NCI-H1436 (cell line): Measurements from ENCODE around the gene KCNIP4.

ENCODE experiments used
- DNase-seq: peaks from one replicate; lab custom pipeline; 2025; lab: John Stamatoyannopoulos, UW

Gene KCNIP4

GRCh38 chr4:21685911-21686310, 262.7 kb downstream of the KCNIP4 start:
- no peak for DNase-seq

DNA sequence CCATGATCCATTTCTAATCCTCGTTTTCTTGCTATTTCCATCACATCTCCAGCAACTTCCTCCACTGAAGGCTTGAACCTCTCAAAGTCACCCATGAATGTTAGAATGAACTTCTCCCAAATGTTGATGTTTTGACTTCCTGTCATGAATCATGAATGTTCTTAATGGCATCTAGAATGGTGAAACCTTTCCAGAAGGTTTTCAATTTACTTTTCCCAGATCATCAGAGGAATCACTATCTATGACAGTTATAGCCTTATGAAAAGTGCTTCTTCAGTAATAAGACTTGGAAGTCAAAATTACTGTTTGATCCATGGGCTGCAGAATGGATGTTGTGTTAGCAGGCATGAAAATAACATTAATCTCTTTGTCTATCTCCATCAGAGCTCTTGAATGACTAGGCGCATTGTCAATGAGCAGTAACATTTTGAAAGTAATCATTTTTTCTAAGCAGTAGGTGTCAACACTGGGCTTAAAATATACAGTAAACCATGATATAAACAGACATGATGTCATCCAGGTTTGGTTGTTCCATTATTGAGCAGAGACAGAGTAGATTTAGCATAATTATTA, 268.2 kb downstream of the KCNIP4 start:
- DNase-seq = no peak

- DNase-seq = no peak
These were observed 269.9 kb downstream of the KCNIP4 start for GRCh38 chr4:21678711-21679110.

DNA sequence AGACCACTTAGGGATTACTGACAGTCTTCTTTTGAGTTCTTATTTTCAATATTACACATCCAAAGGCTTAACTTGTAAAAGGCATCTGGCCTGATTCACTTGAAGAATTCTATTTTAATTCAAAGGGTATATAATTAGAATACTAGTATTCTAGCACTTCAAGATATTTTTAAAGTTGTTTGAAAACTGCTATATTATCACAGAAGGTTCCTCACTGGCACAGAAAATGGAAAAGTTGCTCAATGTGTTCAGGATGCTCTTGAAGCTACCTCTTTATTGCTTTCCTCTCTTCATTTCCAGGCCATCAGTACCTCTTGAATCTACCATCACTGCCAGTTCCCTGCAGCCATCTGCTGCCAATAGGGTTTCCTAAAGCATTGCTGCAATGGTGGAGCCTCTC, 271.4 kb downstream of the KCNIP4 start:
- no peak for DNase-seq

GRCh38 chr4:21664355-21664754, 284.2 kb downstream of the KCNIP4 start:
- DNase-seq = no peak

DNA sequence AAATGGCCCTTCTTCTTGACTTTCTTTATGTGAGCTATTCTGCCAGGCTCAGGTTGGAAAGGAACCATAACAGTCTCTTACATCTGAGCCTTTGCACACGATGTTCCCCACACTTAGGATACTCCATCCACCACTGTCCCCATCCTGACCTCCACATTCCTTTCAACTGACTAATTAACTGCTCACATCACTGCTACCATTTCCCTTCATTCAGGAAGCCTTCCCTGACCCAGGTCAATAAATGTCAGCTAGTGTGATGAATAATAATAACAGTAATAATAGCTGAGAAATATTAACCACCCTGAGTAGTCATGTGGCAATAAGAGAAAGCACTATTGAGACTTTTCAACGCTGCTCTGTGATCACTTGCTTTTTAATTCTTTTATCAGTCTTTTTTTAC, 291.7 kb downstream of the KCNIP4 start:
- no peak for DNase-seq

- no peak for DNase-seq
These were observed 293.5 kb downstream of the KCNIP4 start for GRCh38 chr4:21655031-21655430.

DNA sequence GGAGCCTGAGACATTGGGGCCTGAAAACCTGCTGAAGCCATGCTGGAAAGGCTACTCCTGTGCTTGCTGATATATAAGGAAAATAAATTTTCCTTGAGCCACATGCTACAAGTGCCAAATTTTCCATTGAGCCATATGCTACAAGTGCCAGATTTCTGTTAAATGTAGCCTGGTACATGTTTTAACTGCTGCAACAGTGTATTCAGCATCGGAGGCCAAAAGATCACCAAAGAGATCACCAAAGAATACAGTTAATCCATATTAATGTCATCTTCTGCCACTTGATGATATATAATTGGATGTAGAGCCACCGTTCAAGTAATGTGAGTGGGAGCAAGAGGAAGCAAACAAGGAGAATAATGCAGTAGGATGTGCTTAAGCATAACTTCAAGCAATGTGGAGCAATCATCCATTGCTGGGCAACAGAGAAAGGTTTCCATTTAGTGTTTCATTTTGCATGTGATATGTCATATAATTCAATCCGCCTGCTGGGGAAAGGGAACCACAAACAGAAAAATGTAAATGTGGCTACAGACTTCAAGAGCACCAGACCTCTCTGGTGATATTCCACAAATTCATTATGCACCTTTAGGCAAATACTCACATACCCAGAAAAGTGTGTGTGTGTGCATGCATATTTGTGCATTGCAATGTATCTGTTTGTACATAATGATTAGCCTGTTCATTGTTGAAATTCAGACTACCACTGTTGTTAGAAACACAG, 295.9 kb downstream of the KCNIP4 start:
- DNase-seq = no peak

GRCh38 chr4:21649391-21650090, 299.0 kb downstream of the KCNIP4 start:
- no peak for DNase-seq

- no peak for DNase-seq
These were observed 302.8 kb downstream of the KCNIP4 start for GRCh38 chr4:21645776-21646175.

DNA sequence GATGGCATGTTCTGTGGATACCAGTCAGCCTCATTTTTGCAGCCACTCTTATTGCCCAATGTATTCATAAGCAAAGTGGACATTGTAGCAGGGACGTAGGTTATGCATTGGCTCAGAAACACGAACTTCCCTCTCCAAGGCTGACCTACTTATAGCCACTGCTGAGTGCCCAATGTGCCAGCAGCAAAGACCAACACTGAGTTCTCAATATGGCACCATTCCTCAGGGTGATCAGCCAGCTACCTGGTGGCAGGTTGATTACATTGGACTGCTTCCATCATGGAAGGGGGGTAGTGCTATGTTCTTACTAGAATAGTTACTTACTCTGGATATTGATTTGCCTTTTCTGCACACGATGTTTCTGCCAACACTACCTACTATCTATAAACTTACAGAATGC, 306.9 kb downstream of the KCNIP4 start:
- DNase-seq = no peak

DNA sequence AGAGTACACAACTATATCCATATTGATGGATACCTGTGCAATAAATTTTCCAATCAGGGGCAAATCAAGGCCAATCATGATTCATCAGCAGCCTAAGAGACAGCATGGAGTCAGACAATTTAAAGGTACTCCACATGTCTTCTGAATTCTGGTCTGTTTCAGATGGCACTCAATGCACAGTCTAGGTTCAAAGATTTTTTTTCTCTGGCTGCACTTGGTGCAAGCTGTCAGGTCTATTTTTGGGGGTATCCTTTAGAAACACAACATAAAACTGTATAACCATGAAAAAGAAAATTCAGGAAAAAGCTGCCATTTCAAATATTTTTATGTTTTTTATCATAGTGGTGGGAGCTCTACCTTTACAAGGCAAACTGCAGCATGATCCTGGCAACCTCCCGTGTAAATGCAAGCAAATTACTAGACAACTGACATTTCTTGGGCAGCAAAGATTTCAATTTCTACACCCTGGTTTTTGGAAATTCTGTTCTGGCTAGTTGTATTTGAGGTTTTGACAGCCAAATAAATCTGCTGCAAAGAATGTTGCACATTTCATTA, 310.3 kb downstream of the KCNIP4 start:
- no peak for DNase-seq

DNA sequence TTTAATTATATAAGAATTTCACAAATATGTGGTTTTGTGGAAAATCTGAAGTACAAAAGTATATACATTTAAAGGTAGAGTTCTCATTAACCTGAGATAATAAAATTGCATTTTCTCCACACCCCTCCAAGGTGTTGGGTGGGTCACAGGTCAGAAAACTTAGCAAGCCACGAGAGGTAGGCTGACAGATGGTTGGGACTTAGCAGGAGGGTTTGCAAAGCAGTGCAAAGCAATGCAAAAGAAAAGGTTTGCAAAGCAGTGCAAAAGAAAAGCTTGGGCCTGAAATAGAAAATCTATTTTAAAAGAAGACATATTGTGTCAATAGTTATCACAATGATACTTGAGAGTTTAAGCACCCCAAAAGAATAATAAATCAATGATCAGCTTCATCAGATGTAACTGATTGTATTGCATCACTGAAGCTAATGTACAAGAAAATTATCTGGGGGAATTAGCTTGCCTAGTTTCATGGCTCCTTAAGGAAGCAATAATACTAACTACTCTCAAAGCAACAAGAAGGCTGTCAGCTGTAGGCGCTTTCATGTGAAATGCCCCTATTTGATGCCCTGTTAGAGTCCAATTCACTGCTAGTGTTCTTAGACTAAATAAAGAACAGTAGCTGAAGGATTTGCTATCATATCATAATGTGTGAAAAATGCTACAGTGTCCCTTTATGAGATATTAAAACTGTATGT, 319.5 kb downstream of the KCNIP4 start:
- DNase-seq = no peak

GRCh38 chr4:21628116-21628670, 320.4 kb downstream of the KCNIP4 start:
- DNase-seq = no peak

- no peak for DNase-seq
These were observed 323.1 kb downstream of the KCNIP4 start for GRCh38 chr4:21625447-21625846.

DNA sequence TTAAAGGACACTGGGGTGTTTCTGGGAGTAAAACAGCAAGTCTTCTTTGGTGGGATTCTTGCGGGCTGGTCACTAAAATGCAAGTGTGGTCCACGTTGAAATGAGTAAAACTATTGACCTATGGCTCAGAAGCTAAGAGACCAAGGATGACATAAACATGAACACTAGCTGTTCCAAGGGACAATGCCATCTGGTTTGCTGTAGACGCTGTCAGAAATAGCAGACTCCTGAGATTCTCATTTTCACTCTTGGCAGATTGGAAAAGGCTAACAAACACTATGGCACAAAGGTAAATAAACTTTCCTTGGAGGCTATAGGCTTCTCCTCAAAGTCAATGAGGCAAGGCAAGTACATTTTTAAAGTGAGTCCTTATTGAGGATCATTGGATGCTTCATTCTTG, 343.6 kb downstream of the KCNIP4 start:
- DNase-seq = no peak

GRCh38 chr4:21596521-21596920, 352.1 kb downstream of the KCNIP4 start:
- DNase-seq = no peak

DNA sequence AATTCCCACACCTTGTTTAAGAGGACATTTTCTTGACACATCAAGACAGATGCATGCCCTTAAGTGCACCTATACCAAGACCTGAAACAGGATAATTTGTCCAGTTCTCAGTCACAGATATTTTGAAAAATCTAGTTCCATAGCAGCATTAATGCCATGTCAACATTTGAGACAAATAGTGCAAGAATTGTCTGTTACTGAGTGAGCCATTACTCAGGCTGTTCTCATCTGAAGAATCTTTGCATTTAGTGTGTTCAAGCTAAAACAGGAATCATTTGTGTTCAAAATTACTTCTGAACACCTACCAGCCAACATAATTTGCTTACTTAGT, 354.9 kb downstream of the KCNIP4 start:
- no peak for DNase-seq

GRCh38 chr4:21592970-21593670, 355.5 kb downstream of the KCNIP4 start:
- no peak for DNase-seq

DNA sequence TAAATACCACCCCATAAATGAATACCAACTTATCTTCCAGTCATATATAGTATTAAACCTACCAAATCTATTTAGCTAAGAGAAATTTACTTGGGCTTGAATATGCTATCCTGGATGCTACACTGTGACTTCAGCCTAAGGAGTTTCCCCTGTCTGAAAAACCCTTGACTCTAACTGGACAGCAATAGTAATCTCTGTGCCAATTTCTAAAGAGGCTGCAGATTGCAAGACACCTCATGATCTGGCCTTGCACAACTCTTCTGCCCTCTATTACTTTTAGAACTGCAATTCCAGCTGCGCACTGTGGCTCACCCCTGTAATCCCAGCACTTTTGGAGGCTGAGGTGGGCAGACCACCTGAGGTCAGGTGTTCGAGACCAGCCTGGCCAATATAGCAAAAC, 371.5 kb downstream of the KCNIP4 start:
- DNase-seq = no peak

DNA sequence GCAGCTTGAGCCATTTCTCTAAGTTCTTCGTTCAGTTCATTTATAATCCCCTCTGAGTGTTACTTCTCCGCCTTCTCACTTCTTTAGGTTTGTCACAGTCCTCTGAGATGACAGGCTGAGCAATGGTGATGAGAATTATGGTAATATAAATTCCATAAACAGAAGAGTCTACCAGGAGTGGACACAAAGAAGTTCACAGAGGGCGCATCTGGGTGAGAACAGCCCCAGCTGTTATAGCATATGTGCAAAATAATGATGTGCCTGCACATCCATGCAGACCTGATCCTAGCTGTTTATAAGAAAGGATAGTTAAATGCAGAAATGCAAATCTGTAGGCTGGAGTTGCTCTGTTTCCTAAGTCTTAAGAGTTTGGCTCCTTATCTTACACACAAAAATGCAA, 377.5 kb downstream of the KCNIP4 start:
- no peak for DNase-seq

DNA sequence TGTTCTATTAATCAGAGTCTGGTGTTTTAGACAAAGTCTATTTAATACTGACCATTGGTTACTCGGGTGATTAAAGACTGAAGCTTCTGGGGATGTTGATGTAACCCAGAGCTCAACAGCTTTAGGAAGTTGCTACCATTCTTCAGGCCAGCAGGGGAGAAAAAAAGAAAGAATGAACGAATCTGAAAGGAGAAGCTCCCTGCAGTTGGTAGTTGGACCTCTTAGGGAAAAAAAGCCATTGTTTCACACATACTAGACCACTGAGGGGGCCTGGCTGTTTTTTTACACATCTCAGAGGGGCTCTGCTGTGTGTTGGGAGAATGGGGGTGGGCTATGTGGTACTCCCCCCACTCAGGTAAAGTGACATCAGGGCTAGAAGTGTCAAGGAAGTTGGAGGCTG, 378.9 kb downstream of the KCNIP4 start:
- no peak for DNase-seq
